ENCODE results near the gene FUT9.

FUT9 gene

DNA sequence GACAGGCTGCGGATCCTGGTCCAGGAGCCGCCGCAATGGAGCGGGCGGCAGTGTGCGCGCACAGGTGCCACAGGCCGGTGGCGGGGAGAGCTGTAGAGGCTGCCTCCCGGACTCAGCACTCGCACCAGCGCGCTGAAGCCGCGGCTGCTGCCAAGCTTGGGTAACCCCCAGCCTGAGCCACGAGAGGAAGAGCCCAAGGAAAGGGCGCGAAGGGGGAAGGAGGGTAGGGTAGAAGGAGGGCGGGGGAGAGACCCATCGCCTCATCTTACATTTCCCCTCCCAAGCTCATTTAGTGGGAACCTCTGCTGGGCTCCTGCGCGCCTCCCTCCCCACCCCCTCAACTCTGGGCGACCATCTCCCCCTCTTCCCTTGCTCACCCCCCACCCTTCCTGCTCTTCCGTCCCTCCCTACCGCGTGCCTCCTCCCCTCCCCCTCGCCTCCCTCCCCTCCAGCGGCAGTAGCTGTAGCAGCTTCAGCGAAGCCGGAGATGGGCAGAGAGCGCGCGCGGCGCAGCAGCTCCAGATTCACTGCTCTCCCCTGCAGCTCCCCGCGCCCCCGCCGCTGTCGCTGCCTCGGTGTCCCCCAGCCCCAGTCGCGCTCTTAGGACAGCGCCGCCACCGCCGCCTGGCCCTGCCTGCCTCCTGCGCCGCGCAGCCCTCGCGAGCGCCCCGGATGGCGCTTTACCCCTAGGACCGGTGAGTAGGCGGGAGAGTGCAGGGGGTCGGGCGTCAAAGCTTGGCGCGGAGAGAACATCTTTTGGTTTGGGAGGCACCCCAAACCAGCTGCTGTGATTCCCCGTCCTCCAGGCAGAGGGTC lies at the start of gene FUT9:
FUT9 (plus strand) TSS at position 457 of the 816 bp plus-strand sequence. CDS start 187,182 bp downstream, outside the sequence.
- no peak for DNase-seq (ENCODE audit: low read depth)

DNA sequence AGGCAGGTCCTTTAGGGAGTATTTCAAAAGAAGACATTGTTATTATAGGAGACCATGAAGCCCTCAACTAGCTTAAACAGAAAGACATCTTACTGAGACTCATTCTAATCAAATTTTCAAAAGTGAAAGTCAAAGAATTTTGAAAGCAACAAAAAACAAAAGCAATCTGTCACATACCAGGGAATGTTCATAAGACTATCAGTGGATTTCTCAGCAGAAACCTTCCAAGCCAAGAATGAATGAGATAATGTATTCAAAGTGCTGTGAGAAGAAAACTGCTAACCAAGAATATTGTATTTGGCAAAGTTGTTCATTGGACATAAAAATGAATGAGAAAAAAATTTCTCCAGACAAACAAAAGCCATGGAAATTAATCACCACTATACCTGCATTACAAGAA lies 48.2 kb upstream of the FUT9 start:
- no peak for DNase-seq (ENCODE audit: low read depth)

DNA sequence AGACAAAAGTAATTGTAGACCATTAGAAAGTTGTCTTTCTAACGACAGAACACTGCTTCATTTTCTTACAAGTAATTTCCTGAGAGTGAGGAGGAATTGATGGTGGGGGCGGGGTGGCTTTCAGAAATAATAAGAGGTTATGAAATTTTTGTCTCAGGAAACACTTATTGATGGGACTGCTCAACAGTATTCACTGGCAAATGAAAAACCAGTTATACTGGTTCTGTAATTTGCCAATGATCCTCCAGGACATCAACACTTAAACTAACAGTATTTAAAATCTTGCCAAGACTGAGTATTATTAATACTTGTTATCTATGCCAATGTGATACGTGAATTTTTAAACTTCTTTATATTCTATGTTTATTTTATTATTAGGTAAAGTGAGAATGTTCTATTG lies 41.8 kb upstream of the FUT9 start:
- no peak for DNase-seq (ENCODE audit: low read depth)

DNA sequence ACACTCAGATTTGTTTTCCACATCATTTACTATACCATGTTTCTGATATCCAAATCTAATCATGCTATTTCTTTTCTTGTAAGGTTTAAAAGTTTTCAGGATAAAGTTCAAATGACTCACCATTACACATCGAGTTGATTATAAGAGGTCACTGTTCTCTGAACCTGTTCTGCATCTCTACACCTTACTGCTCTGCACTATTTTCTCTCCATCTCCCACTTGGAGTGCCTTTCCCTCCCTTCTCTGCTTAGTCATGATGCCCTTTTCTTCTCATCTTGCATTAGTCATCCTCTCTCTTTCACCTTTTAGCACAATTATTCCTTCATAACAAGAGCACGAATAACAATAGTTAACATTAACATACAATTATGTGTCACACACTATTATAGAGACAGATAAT lies 37.5 kb upstream of the FUT9 start:
- no peak for DNase-seq (ENCODE audit: low read depth)

DNA sequence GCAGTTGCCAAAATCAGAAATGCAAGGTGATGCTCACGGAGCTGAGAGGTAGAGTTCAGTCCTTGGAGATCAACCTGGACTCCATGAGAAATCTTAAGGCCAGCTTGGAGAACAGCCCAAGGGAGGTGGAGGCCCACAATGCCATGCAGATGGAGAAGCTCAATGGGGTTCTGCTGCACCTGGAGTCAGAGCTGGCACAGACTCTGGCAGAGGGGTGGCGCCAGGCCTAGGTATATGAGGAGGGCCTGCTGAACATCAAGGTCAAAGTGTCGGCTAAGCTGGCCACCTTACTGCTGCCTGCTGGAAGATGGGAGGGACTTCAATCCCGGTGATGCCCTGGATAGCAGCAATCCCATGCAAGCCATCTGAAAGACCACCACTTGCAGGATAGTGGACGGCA lies 23.9 kb upstream of the FUT9 start:
- no peak for DNase-seq (ENCODE audit: low read depth)

DNA sequence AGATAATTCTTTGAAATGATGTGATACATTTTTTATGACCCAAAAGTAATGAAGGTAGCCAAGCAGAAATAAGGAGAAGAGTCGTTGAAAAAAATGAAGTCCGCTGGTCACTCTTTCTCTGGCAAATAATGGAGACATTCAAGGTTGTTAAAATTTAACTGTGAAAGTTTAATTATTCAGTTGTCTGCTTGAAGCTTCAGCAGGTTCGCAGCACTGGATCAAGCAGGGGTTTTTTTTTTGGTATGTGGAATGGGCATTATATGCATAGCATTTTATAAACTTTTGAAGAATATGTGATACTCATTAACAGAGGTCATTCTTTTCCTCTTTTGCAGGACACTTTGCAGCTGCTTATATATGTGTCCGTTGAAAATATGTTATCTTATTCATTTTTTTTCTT lies 21.6 kb upstream of the FUT9 start:
- no peak for DNase-seq (ENCODE audit: low read depth)

DNA sequence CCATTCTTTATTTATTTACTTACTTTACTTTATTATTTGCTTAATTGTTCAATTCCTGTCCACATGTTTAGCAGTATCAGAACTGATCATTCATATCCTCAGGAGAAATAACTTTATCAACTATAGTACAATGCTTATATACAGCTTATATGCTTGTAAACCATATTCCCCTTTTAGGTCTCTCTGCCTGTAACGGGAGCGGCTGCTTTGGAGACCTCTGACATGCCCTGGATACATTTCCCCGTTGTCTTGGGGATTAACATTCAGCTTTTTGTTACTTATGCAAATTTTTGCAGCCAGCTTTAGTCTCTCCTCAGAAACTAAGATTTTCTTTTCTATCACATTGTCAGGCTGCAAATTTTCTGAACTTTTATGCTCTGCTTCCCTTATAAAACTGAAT lies 17.6 kb upstream of the FUT9 start:
- DNase-seq (ENCODE audit: low read depth), result no peak

DNA sequence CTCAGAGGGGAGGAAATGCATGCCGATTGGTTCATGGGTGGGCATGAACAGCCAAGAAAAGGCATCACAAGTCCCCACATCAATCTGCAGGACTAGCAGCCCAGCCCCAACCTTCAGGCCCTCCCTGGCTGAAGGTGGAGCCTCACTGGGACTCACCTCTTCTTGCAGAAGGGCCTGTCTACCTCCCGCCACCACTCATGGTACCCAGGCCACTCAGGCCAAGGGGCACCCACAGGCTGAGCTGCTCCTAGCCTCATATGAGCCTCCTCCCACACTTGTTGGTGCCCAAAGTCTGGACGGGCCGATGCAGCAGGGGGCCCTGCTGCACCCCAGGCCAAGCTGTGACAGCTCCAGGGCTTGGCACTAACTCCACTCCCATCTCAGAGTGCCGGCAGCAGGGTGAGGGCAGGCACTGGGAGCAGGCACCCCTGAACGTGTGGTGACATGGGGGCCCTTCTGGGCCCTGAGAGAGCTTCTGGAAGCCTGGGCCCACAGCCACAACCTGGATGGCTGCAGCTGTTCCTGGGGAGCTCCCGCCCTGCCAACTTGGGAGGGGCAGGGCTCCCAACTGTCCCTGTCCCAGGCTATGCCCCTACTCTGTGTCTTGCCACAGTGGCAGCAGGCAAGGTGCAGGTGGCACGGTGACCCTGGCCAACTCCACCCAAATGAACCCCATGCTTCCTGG lies 13.7 kb upstream of the FUT9 start:
- DNase-seq (ENCODE audit: low read depth), result no peak

DNA sequence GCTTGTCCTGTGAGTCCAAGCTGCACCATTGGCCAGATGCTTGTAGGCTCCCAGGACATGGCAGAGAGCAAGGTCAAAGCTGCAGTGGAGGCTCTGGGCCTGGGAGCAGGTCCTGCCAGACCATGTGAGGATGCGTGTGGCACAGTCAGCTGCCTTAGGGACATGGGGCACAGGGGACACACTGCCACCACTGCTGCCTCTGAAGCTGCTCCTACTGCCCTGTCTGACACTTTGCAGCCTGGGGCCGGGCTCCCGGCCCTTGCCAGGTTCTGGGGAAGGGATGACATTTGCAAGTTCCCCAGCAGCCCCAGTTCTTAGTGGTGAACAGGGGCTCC lies 13.2 kb upstream of the FUT9 start:
- DNase-seq (ENCODE audit: low read depth), result no peak

DNA sequence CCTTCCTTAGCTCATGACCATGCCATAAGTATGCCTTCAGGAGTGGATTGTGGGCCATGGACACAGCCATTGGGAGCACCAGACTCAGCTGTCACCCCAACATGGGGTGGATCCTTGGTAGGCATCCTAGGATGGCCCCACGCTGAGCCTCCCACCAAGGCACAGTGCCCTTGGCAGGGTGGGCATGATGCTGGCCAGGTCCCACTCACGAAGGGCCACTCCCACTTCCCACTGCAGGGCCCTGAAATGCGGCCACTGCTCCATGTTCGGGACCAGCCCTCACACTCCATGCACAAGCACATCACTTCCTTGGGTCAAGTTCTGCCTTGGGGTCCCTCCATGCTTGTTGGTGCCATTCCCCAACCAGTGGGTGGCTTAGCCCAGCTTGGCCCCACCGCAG lies 12.9 kb upstream of the FUT9 start:
- DNase-seq (ENCODE audit: low read depth), result no peak

DNA sequence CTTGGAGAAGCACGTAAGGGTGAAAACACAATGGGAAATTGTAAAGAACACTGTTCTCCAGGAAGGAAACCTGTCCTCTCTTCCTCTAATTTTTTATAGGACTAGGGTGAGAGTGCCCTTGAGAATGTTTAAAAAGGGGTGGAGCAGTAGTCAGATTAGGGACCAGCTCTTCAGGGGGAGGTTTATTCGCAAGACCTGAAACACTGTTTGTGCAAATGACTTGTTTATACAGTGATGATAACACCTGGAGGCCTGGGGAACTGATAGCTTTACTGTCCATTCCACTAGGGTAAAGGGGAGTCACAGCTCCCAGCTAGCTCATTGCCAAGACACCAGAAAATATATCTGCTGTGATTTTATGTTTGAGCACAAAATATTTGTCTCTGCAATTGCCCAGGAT lies 8.1 kb upstream of the FUT9 start:
- DNase-seq (ENCODE audit: low read depth), result no peak

DNA sequence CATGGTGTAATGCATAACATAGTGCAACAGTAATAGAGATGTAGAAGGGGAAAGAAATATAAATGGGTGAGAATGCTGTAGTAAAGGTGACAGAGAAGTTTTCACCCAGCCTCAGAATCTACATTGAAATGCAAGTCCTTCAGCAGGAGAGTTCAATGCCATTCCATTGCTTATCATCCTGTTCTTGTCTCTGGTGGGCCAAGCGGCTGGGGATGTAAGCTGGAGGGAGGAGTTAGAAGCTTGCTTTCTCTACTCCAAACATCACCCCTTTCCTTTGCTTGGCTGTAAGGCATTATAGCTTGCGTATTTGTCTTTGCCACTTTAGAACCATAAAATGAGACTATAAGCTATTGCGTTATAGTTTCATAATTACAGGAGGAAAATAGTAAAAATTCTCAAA lies 2.2 kb upstream of the FUT9 start:
- DNase-seq (ENCODE audit: low read depth), result no peak

DNA sequence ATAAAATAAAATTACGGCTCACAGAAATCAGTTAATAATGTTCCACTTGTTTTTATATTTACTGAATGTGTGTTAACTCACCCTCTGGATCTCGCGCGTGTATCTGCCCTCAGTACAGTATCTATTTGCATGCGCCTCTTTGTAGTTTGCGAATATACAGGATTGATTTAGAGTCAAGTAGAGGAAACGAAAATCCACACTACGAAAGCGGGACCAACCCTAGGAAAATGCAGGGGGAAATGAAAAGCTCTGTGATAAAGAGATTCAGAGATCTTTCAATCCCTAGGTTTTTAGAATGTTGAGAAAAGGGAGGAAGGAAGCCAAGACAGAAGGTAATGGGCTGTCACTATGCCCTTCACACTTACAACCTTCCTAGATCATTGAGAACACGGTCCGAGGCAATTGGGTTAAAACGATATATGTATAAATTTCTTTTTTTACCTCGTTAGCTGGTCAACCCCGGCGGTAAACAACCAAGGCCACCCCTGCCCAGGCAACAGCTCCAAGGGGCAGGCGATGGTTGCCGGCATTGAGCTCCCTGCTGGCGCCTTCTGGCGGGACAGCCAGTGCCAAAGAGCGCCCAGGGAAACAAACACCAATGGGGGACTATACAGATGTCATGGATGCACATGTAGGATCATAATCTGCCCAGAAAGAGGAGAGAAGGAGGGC lies 792 bp upstream of the FUT9 start:
- no peak for DNase-seq (ENCODE audit: low read depth)

DNA sequence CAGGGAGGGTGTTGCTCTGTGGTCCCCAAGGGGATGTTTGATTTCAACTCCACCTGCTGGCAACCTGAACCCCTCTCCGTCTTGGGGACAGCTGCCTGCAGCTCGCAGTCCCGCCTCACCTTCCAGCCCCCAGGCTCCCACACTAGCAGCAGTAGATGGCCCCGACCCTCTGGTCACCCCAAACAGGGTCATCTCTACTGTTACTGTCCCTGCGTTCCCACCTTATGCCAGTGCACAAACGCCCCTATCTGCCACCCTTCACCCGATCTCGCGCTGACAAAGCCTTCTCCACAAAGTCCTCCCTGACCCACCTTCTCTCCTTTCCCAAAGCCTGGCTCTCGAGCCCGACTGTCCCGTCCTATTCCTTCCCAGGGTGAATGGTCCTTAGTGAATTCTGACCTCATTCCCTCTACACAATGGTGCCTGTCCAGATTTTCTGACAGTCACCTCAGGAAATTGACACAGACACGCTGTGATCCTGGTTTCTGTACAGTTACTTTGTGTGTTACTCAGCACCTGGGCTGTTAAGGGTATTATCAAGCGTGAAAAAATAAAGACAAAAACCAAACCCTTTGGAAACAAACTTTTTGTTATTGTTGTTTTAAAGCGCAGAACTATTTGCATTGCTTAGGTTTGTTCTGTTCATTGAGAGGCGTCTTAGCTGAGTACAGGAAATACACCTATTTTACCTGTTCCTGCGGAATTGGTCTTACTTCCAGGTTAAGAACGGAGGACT lies 728 bp downstream of the FUT9 start:
- no peak for DNase-seq (ENCODE audit: low read depth)

DNA sequence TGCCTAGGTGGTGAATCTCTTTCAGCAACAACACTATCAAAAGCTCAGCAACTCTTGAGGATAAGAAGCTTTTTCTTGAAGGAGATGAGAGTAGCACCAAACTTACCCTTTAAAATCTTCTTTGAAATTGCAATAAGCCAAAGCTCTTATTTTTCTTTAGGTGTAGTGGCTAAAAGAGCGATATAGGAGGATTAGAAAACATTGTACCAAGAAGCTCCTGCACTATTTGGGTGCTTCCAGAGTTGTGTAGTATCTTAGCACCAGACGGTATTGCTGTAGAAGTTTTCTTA lies 1.2 kb downstream of the FUT9 start:
- no peak for DNase-seq (ENCODE audit: low read depth)

DNA sequence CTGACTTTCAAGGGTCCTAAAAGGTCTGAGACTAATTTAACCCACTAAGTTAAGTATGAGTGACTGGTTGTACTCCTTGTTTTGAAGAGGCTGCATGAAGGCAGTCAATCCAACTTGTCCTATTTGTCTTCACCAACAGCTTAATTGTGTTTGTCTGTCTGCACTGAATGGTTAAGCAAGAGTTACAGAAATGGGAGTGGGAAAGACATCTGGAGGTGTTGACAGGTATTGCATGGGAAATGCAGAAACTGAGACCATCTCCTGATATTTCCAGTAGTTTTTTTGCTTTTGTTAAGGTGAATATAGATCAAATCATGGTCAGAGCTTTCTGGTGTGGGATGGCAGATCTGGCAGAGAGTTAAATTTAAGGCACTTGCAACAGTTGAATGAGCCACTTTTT lies 6.5 kb downstream of the FUT9 start:
- DNase-seq (ENCODE audit: low read depth), result no peak

DNA sequence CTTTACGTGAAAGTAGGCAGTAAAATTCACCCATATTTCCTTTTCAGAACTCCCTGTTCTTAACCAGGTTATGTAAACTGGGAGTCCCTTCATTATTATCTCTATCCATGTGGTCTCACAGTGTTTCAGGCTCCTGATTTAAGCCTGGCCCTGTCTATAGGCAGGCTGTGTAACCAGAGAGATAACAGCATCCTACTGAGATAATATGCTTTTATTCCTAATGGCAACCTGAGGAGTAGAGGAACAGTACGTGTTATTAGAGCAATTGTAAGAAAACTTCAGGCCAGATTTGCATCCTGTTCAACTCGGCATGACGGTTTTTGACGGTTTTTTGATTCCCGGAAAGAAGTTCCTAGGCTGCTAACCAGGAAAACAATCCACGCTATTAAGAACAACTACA lies 16.9 kb downstream of the FUT9 start:
- no peak for DNase-seq (ENCODE audit: low read depth)

DNA sequence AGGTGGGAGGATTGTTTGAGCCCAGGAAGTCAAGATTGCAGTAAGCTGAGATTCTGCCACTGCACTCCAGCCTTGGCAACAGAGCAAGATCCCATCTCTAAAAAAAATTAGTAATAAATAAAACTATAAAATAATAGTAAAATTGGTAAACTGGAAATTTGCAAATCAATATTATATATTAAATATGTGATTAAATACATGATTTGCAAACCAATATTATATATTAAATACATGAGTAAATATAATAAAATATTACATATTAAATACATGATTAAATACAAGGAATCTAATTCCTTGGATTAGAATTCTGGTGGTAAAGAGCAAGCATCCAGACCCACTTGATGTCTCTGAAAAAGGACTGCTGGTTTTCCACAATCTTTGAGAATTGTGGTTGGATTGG lies 35.8 kb downstream of the FUT9 start:
- no peak for DNase-seq (ENCODE audit: low read depth)

DNA sequence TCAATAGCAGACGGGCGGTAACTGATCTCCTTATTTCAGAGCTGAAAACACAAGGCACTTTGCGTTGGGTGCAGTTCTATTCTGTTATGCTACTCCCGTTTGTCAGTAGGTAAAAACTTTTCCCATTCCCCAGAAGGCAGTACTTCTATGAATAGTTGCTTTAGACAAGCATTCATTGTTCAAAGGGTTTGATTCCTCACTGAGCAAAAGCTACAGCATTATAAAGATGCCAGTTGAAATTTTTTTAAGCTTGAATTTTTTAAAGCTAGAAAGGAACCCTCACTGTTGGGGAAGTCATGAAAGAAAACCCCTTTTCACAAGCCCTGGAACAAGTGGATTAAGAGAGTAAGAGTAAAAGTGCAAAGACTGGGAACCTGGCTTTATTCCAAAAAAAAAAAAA lies 42.3 kb downstream of the FUT9 start:
- DNase-seq (ENCODE audit: low read depth), result no peak

DNA sequence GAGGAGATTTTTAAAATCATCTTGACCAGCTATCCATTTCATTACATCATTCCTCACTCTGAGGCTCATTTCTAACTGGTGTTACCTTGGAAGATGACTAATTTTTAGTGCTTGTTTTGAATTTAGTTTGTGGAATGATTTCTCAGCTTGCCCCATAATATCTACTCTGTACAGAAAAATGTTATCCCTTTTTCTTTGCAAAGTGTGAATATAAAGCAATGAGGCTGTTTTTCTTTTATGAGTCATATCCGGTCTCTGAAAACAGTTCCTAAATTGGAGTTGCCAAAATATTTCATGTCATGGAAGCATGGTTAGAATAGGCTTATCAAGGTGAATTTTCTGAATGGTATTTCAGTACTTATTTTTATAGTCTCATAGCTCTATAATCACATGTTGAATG lies 43.8 kb downstream of the FUT9 start:
- DNase-seq (ENCODE audit: low read depth), result no peak

DNA sequence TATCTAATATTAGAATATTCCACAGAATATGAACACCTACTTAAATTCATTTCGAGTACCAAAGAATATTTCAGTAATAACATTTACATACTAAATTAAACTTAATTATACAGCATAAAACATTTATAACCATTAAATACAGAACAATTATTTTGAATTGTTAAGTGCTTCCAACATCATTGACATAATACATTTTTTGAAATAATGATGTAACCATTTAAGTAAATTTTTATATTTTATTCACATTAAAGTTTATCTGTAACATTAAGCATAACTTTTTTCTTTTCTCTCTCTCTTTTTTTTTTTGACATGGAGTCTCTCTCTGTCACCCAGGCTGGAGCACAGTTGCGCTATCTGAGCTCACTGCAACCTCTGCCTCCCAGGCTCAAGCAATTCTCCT lies 44.5 kb downstream of the FUT9 start:
- no peak for DNase-seq (ENCODE audit: low read depth)

DNA sequence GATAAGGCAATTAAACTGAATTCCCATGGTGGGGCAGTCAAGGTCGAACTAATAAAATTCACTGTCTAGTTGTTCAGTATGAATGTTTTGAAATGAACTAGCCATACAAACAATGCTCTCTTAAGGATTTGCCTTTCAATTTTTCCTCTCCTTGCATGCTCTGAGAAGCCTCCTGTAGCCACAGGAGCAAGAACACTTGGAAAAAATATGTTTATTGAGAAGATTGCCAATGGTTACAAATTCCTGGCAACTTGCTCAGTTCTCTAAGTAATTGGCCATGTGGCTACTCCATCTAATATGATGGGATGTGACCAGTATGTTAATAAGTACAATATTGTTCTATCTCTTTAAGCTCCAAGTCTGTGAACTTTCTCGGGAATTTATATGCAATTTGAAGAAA lies 49.4 kb downstream of the FUT9 start:
- no peak for DNase-seq (ENCODE audit: low read depth)

DNA sequence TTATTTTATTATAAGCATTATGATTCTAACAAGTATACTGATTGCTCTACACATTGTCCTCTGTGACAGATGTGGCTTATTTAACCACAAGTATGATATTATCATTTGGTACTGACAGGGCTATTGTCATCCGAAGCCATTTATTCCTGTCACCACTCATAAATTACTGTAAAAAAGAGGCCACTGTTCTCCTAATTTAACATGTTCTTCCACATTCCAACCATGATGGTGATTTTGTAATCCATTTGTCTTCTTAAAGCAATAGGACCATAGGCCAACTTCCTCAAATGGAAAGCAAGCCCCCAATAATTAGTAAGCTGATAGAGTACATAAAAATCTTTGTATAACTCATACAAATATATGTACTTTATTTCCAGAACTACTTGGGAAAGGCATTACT lies 50.6 kb downstream of the FUT9 start:
- no peak for DNase-seq (ENCODE audit: low read depth)

Data from activated T-helper 1 cell treated with Interleukin-2 at 50 U/mL for 16 hours (primary cell).